ENCODE measurements around the gene NUP85.
"Not testable (repeated sequence)": the region's sequence is repeated elsewhere in the genome, so short reads cannot be mapped to it uniquely, and the experiment has no call there.

NUP85 gene

DNA sequence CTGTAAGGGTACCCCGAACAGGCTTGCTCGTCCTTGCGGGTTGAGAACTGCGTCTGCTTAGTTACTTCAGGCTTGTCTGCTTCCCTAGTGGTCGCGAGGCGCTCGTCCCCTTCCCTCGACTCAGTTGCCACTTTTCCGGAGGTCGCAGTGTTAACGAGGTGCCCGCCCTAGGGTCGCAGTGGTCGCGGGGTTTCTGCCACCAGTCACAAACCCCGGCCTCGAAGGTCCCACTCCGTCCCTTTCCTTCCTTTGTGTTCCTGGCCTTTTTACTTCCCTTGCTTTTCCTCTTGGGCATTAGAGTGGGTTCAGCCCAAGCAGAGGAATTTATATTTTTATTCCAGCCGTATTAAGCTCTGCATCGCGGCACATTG, 299 bp downstream of the NUP85 start:
- no peak for DNase-seq (ENCODE audit: low spot score)

DNA sequence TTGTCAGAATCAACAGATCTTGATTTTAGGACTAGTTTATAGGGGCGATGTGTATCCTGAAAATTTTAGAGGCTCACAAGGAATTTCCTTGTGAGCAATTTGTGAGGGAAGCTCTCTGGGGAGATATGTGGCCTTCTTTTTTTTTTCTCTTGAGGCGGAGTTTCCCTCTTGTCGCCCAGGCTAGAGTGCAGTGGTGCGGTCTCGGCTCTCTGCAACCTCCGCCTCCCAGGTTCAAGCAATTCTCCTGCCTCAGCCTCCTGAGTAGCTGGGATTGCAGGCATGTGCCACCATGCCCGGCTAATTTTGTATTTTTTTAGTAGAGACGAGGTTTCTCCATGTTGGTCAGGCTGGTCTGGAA, 1.6 kb downstream of the NUP85 start:
- DNase-seq (ENCODE audit: low spot score) = not testable (repeated sequence)

DNA sequence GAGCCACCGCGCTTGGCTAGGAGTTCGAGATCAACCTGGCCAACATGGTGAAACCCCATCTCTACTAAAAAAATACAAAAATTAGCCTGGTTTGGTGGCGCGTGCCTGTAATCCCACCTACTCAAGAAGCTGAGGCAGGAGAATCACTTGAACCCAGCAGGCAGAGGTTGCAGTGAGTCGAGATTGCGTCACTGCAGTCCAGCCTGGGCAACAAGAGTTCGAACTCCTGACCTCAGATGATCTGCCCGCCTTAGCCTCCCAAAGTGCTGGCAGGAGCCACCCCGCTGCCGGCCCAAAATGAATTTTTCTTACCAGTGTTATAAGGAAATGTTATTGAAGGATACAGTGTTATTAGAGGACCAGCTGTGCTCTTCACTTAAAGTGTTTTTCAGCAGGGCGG, 2.3 kb downstream of the NUP85 start:
- DNase-seq (ENCODE audit: low spot score) = no peak

DNA sequence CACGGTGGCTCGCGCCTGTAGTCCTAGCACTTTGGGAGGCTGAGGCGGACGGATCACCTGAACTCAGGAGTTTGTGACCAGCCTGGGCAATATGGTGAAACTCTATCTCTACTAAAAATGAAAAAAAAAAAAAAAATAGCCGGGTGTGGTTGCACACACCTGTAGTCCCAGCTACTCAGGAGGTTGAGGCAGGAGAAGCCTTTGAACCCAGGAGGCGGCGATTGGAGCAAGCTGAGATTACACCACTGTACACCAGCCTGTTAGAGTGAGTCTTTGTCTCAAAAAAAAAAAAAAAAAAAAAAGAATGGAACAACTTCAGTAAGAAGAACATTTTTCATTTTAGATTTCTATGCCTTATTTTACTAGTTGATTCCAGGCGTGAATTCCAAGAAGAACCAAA, 2.7 kb downstream of the NUP85 start:
- no peak for DNase-seq (ENCODE audit: low spot score)

DNA sequence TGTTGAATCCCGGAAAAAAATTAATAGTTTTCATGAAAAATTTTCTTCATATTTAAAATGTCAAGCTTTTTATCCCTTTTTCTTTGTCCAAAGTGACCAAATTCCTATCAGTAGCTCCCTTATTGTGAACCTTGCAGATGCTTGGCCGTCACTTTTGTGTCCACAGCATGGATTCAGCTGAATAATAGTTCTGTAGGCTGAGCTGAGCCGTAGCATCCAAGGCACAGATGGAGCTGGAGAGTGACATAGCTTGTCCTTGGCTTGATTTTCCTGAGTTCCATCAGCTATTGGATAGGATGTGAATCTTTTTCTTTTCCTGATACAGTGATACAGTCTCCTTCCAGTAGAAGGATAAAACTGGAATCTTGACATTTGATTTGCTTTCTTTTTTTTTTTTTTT, 3.6 kb downstream of the NUP85 start:
- DNase-seq (ENCODE audit: low spot score) = no peak

DNA sequence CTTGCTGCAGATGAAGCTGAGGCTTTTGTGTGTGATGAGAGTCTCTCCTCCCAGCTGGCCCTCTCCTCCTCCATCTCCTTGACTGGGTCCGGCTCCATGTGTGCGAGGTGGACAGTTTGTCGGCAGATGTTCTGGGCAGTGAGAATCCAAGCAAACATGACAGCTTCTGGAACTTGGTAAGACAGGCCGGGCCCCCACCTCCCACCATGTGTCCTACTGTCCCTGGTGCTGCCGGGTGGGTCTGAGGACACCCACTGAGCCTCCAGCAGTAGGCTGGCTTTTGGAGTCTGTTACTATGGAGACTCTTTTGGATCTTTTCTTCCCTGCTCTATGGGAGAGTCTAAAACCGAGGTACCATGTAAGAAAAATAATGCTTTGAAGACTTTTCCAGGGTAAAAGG, 12.7 kb downstream of the NUP85 start:
- no peak for DNase-seq (ENCODE audit: low spot score)

DNA sequence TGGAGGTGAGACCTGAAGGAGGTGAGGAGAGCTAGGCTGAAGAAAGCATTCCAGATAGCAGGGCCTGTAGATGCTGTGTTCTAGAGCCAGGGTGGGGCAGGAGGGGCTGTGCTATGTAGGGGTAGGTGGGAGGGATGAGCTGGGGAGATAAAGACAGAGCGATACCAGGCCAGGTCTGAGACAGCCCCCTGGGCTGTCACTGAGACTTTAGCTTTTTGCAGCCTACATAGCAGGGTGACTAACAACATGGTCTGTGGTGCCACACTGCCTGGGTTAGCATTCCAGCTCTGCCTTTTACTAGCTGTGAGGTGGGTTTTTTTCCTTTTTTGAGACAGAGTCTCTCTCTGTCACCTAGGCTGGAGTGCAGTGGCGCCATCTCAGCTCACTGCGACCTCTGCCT, 14.3 kb downstream of the NUP85 start:
- DNase-seq (ENCODE audit: low spot score) = no peak

DNA sequence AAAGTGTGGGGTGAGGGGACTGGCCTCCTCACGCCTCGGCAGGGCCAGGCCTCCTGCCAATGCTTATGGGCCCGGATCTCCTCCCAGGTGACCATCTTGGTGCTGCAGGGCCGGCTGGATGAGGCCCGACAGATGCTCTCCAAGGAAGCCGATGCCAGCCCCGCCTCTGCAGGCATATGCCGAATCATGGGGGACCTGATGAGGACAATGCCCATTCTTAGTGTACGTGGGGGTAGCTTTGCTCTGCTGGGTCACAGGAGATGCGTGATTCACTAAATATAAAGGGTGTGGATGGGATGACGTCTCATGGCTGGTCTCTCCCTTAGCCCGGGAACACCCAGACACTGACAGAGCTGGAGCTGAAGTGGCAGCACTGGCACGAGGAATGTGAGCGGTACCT, 19.5 kb downstream of the NUP85 start:
- no peak for DNase-seq (ENCODE audit: low spot score)

DNA sequence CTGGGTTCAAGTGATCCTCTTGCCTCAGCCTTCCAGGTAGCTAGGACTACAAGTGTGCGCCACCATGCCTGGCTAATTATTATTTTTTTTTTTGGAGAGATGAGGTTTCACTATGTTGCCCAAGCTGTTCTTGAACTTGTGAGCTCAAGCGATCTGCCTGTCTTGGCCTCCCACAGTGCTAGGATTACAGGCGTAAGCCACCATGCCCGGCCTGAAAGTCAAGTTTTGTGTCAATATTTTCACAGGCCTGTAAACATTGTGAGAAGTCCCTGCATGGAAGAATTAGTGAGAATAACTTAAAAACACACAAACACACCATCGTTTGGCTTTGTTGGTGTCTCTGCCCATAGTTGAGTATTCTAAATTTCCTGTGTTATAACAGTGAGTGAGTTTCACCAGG, 22.2 kb downstream of the NUP85 start:
- no peak for DNase-seq (ENCODE audit: low spot score)

DNA sequence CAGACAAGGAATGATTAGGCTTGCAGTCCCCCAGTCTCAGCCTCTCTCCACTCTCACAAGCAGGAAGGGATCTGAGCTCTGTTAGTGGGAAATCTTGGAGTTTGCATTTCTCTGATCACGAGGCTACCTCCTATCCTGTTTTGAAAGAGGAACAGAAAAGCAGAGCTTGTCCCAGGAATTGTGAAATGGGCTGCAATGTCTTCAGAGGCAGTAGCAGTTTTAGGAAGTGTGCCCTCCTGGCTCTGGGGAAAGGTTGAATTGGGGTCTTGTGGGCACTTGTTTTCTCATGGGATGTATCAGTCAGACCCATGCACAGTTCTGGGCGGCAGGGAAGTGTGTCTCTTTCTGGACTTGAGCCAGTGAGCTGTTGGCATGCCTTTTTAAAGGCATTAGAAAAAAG, 22.8 kb downstream of the NUP85 start:
- DNase-seq (ENCODE audit: low spot score) = no peak

DNA sequence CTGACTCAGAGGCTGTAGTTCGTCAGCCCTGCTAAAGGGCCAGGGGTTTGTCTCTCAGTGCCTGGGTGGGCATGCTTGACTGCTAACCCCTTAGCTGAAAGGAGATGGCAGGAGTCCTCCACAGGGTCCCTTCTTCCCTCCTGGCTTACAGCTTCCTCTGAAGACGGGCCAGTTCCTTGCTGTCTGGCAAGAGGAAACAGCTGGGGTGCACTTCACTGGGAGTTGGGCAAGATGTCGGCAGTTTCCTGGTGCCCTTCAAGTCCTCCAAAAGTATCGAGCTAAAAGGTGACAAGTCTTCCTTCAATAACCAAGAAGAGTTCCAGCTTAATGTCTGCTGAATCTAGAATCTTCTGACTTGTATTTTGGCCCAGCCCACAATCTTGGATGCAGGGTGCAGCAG, 23.4 kb downstream of the NUP85 start:
- no peak for DNase-seq (ENCODE audit: low spot score)

DNA sequence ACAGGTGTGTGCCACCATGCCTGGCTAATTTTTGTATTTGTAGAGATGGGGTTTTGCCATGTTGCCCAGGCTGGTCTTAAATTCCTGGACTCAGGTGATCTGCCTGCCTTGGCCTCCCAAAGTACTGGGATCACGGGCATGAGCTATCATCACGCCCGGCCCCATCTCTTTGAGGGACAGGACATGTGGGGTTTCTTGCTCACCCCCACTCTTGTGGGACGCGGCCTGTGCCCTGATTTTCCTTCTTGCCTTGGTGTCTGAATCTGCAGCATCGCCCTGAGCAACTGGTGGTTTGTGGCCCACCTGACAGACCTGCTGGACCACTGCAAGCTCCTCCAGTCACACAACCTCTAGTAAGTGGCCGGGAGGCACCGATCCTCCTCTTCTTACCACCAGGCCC, 25.6 kb downstream of the NUP85 start:
- no peak for DNase-seq (ENCODE audit: low spot score)

DNA sequence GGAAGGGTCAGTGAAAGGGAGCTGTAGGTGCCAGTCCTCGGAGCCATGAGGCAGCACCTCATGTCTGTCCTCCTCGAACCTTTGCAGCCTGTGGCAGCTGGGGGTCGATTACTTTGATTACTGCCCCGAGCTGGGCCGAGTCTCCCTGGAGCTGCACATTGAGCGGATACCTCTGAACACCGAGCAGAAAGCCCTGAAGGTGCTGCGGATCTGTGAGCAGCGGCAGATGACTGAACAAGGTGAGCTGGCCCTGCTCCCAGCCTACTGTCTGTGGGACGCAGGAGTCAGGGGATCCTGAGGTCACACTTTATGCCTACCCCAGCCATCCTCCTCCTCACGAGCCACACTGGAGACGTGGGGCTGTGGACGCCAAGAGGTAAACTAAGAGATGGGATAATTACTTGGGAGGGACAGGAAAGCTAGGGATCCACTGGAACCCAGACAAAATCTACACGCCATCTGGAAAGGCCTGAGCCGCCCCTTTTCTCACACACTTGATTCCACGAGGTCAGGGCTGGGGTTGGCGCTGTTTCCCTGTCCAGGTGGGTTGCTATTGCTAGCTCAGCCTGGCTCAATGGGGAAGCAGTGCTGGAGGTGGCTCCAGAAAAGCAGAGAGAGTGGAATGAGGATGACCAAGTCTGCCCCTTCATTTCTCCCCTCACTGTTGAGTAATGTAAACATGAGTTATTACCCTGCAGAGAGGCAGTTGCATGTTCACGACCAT, 26.4 kb downstream of the NUP85 start:
- DNase-seq (ENCODE audit: low spot score) = no peak

DNA sequence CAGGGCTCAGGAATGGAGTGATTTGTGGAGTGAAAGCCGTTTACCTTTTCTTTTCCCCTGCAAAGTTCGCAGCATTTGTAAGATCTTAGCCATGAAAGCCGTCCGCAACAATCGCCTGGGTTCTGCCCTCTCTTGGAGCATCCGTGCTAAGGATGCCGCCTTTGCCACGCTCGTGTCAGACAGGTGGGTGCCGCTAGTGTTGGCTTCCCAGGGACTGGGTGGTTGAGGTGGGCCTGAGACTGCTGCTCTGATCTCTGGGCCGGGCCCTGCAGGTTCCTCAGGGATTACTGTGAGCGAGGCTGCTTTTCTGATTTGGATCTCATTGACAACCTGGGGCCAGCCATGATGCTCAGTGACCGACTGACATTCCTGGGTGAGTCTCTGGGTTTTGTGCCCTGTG, 27.3 kb downstream of the NUP85 start:
- no peak for DNase-seq (ENCODE audit: low spot score)

DNA sequence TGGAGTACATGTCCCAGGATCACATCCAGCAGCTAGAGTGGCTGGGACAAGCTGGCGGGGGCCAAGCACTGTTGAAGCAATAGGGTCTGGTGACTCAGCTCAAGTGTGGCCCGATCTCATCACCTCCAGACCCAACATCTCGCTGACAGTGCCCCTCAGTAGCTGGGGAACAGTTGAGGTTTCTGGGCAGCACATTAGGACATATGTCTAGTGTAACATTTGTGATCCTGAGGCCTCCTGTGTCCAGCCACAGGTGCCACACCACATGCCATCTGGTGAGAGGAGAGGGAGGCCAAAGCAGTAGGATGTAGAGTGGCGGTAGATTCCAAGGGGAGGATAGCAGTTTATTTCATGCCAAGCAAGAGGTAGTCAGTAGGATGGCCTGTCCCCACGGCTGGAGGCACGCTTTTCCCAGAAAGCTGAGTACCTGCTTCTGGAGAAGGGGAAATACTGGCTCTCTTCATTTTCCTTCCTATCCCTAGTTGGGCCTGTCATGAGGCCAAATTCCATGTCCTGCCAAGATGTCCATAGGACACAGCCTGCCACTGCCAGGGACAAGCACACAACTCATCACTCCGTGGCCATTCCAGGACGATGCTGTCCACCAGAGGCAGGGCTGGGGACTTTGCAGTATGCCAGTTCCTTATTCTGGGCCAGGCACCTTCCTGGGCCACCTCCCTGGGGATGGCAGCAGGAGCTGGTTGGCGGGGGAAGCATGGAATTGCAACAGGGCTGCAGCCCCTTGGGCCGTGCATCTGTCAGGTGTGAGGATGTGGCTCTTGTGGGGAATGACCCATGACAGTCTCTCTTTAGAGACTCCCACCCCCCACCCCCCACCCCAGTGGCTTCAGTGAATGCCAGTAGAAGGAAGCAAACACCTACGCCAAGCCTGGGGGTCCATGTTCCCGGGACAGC, 31.9 kb downstream of the NUP85 start:
- no peak for DNase-seq (ENCODE audit: low spot score)

DNA sequence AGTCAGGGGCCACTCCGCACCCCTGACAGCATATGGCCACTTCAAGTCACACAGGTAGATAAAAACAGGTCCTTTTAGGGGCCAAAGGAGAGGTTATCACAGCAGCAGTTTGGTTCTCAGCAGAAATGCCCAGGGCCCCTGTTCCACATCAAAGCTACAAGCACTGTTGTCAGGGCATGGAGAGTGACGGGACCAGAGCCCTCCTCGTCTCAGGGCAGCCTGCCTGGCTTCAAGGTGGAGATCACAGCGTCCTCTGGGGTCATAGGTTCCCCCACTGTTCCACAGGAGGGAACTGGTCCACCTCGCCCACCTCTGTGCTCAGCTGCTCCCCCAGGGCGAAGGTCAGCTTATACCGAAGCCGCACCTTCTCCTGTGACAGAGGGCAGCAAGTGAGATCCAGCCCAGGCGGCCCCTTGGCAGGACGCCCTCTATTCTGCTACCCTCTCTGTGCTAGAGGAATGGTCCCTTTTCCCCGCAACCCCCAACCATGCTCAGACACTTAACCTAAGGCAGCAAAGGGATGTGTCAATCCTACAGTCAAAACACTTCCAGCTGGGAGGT, 32.6 kb downstream of the NUP85 start:
- DNase-seq (ENCODE audit: low spot score) = no peak

DNA sequence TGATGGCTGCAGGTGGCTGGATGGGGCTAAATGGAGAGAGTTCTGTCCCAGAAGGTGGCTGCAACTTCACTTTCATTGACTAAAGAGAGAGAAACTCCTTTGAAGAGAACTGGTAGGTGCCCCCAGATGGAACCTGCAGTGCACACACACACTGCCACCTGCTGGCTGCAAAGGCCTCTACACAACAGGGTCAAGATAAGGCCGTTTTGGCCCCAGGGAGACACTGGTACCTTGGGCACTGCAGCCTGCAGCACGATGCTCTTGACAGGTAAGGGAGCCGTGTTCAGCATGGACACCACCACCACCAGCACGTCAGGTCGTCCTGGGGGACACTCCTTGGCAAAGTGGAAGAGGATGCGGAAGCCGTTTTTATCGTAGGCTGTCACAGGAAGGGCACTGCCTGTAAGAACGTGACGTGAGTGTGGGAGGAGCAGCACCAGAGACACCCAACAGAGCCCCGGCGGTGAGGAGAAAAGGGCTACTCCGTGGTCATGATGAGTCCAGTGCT, 33.3 kb downstream of the NUP85 start:
- DNase-seq (ENCODE audit: low spot score) = peak; percentile 84

DNA sequence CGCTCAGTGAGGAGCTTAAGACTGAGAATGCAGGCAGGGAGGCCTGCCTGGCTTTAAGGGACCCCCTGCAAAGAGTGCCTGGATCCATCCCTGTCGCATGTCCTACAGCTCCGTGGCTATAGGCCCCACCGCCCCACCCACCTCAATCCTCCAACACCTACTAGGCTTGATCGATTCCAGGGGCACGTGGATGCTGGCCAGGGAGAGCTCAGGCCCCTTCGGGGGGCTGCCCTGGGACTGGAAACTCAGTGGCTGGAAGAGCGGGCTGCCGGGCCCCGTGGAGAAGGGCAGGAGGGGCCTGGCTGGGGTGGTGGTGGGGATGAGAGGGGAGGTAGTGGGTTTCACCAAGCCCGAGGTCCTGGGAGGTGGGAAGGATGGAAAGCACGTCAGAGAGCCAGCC, 33.7 kb downstream of the NUP85 start:
- no peak for DNase-seq (ENCODE audit: low spot score)

DNA sequence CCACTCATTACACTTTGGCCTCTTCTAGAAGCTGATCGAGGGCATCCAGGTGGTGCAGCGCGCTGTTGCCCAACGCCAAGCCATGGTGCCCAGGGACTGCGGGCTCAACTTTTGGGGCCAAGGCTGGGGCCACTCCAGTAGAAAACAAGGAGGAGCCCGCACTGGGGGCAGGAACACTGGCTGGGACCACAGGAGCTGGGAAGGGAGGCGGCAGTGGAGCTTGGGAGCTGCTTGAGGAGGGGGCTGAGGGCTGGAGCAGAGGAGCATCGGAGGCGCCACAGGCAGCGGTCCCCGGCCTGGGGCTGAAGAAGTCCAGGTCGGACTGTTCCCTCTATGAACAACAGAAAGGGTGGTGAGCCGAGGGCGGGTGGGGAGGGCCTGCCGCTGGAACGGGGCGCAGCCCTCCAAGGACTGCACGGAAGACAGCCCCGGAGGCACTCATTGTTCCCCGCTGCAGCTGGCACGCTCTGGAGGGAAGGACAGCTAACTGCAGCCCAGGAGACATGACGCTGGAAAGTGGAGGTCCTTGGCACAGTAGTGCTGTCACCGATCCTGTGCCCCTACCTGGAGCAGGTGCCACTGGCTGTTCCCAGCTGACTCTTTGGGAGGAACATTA, 34.4 kb downstream of the NUP85 start:
- DNase-seq (ENCODE audit: low spot score) = no peak

DNA sequence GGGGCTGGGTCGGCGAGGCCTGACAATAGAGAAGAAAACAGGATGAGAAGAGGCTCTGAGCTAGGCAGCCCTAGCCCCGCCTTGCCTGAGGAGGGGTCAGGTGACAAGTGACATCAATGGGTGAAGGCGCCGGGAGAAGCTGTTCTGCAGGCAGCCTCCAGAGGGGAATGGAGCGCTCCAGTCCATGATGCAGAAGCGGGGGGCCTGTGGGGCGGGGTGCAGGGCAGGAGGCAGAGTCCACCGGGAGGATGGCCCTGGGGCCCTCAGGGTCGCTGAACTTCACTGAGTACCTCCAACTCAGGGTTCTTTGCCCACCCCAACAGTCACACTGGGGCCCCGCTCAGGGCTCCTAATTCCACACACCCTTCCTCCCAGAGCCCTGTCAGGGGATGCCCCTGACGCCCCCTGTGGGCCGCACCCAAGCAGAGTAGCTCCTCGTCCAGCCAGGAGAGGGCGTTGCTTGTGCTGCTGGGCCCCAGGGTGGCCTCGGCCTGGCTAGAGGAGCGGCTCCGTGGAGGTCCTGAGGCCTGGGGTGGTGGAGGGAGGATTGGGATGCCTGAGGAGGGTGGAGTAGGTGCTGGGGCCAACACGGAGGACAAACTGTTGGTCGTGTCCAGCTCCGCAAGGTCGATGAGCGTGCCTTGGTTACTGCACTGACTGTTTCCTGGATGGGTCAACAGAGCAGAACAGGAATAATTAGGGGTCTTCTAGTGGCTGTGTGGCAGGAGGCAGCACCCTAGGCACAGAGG, 35.1 kb downstream of the NUP85 start:
- peak; percentile 78 for DNase-seq (ENCODE audit: low spot score)

DNA sequence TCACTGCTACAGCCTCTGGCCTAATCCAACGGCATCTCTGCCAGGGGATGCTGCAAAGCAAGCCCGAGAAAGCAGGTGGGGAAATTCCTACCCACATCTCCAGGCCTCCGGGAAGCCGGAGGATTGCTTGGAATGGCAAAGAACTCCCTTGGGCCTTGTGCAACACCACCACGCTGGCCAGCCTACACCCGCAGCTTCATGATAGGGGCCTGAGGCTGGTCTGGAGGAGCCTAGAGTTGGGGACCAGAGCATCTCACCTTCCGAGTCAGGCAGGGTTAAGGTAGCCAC, 35.6 kb downstream of the NUP85 start:
- DNase-seq (ENCODE audit: low spot score) = no peak

DNA sequence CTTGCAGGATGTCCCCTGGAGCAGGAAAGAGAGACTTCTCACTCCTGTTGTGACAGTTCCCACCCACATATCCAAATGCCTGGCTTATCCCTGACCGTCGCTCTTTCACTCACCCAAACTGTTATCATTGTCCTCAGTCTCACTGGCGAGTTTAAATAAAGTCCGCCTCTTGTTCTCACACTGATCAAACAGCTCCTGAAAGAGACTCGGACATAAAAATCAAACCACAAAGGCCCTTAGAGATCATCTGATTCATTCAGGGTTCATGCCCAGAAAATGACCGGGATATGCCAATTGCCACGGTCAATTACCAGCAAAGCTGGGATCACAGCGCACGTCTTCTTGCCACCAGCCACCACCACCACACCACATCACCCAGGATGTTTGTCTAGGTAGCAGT, 36.0 kb downstream of the NUP85 start:
- DNase-seq (ENCODE audit: low spot score) = no peak
